Lung (tissue), 12 donors: Measurements from ENCODE around the gene STX19. TPM values are rescaled to one million over a fixed set of nuclear protein-coding genes. Genes with fewer than 3 reads are reported as not detected.

Source experiments
- ATAC-seq: fragments of 200-7000 bp; cut with Tn5 transposase; one replicate; pipeline ENCODE4 v1.9.1; 2020; ENCODE audit warnings: moderate number of reproducible peaks; ENCODE audit not compliant: insufficient read depth, low FRiP score
- DNase-seq, 3 donors: peaks; one replicate each; pipeline ENCODE4 v3.0.0-alpha.2; 2013 to 2017
- H3K27ac ChIP-seq, 2 donors: one replicate each; pipeline ENCODE4 v1.5.1; 2013; ENCODE audit warnings: mild to moderate bottlenecking in 2 of 2, moderate library complexity in 2 of 2, control low read depth in 1 of 2, inconsistent platforms in 1 of 2, low read depth in 1 of 2, low read length in 1 of 2
- H3K27me3 ChIP-seq, 3 donors: one replicate each; pipeline ENCODE4 v1.5.1; 2013; ENCODE audit warnings: low read length in 2 of 3; ENCODE audit not compliant: control insufficient read depth in 3 of 3, insufficient read depth in 3 of 3
- H3K36me3 ChIP-seq, 4 donors: one replicate each; pipeline ENCODE4 v1.5.1; 2013; ENCODE audit warnings: low read length in 4 of 4, mild to moderate bottlenecking in 1 of 4, moderate library complexity in 1 of 4; ENCODE audit not compliant: control insufficient read depth in 4 of 4, insufficient read depth in 4 of 4
- H3K4me1 ChIP-seq, 5 donors: one replicate each; pipeline ENCODE4 v1.5.1; 2013; ENCODE audit warnings: low read length in 5 of 5, mild to moderate bottlenecking in 2 of 5, moderate library complexity in 1 of 5; ENCODE audit not compliant: control insufficient read depth in 5 of 5, insufficient read depth in 5 of 5
- H3K4me3 ChIP-seq: one replicate; pipeline ENCODE4 v1.5.1; 2013; ENCODE audit warnings: mild to moderate bottlenecking, control low read depth, moderate library complexity
- H3K9ac ChIP-seq, 2 donors: one replicate each; pipeline ENCODE4 v1.5.1; 2013; ENCODE audit warnings: low read length in 2 of 2, control low read depth in 1 of 2; ENCODE audit not compliant: insufficient read depth in 1 of 2
- H3K9me3 ChIP-seq, 4 donors: one replicate each; pipeline ENCODE4 v1.5.1; 2013; ENCODE audit warnings: low read length in 3 of 4, mild to moderate bottlenecking in 1 of 4, moderate library complexity in 1 of 4; ENCODE audit not compliant: control insufficient read depth in 4 of 4, insufficient read depth in 3 of 4
- CTCF ChIP-seq: IDR thresholded peaks from 2 replicates; pipeline ENCODE4 v1.5.1; 2012; ENCODE audit warnings: mild to moderate bottlenecking; ENCODE audit errors: control extremely low read depth, extremely low read depth
- WGBS, 2 donors: extraction: QIAGEN DNeasy Blood & Tissue Kit; methylation state at CpG; one replicate each; pipeline ENCODE4 v1.1.7; 2013; 5-methylcytosine and 5-hydroxymethylcytosine counted together
- polyA plus RNA-seq, 2 donors: library from polyadenylated mRNA; stranded (reverse); fragments of 200-250 nt; gene quantifications; one replicate each; pipeline ENCODE4 v1.2.1, GENCODE V29; 2013
- total RNA-seq, 2 donors: library from RNA; depleted of rRNA in 1 of 2; stranded (reverse); fragments of >200 nt in 1 of 2; gene quantifications; one replicate each; pipeline ENCODE4 v1.2.1, GENCODE V29; 2014 to 2021
- donor health status: control.
- donor health status: control.
- donor health status: Bipolar disorder and iron deficiency.
- donor health status: healthy.
- donor health status: DM: yes; HTN: yes; CAD: no.

Gene STX19
- total and polyA plus RNA-seq, 4 donors: 1.6 to 11.3 (median 5.1) TPM

- WGBS, 2 donors: 94 to 95% methylated on average over 1 of the region's 1 CpG
- Histone ChIP-seq H3K27ac (no peak overlapping the region), H3K9ac (no peak overlapping the region), H3K36me3 (peaks cover 0 to 13% (median 1%) of the 10 kb centered on the region in 4 donors), H3K9me3 (peaks cover 0 to 9% (median 0%) of the 10 kb centered on the region in 4 donors), H3K4me3 (no peak overlapping the region), H3K27me3 (no peaks in the 10 kb centered on the region), H3K4me1 (no peaks in the 10 kb centered on the region)
- no peak for TF ChIP-seq CTCF
- no peak for DNase-seq
- no peak for ATAC-seq
Measured at GRCh38 chr3:94043285-94043684, 14.9 kb upstream of the STX19 start.

- ATAC-seq: no peak
- peaks cover 2 to 5% (median 4%) of the 10 kb centered on the region in 4 donors for H3K36me3 ChIP-seq
- TF ChIP-seq CTCF: peak; percentile 7
- no peaks in the 10 kb centered on the region for H3K4me1 ChIP-seq
- no peak overlapping the region for H3K27ac ChIP-seq
- H3K9ac ChIP-seq: no peak overlapping the region
- WGBS, 2 donors: 80 to 83% methylated on average over 3 of the region's 3 CpGs
- no peaks in the 10 kb centered on the region for H3K27me3 ChIP-seq
- no peaks in the 10 kb centered on the region for H3K9me3 ChIP-seq
- DNase-seq: no peak
- H3K4me3 ChIP-seq: no peak overlapping the region
Measured at GRCh38 chr3:94036909-94037507, 8.6 kb upstream of the STX19 start.

GRCh38 chr3:94026623-94027022 is 1.8 kb downstream of the STX19 start:
- 71 to 88% methylated on average over 2 of the region's 2 CpGs for WGBS, 2 donors
- no peak for TF ChIP-seq CTCF
- no peaks in the 10 kb centered on the region for H3K9me3 ChIP-seq
- no peak overlapping the region for H3K9ac ChIP-seq
- H3K36me3 ChIP-seq: no peaks in the 10 kb centered on the region
- DNase-seq: no peak
- no peaks in the 10 kb centered on the region for H3K27me3 ChIP-seq
- no peaks in the 10 kb centered on the region for H3K4me1 ChIP-seq
- no peak for ATAC-seq
- H3K4me3 ChIP-seq: no peak overlapping the region
- no peak overlapping the region for H3K27ac ChIP-seq

GRCh38 chr3:94024385-94024784 is 4.0 kb downstream of the STX19 start:
- no peak overlapping the region for H3K9ac ChIP-seq
- no peaks in the 10 kb centered on the region for H3K9me3 ChIP-seq
- WGBS, 2 donors: 78 to 87% methylated on average over 3 of the region's 3 CpGs
- H3K27me3 ChIP-seq: no peaks in the 10 kb centered on the region
- H3K4me3 ChIP-seq: no peak overlapping the region
- no peaks in the 10 kb centered on the region for H3K4me1 ChIP-seq
- TF ChIP-seq CTCF: no peak
- DNase-seq: no peak
- no peak overlapping the region for H3K27ac ChIP-seq
- no peak for ATAC-seq
- H3K36me3 ChIP-seq: no peaks in the 10 kb centered on the region
